GM23248 (cell line): Measurements from ENCODE around the gene SLC24A4.

Source experiments
- EZH2 ChIP-seq: fragments of 200-600 bp; sonication (generic); IDR thresholded peaks from 2 replicates; pipeline ENCODE4 v1.6.1; 2018; ENCODE audit warnings: antibody characterized with exemption, mild to moderate bottlenecking; ENCODE audit not compliant: insufficient read depth, poor library complexity, severe bottlenecking
- EZH2phosphoT487 ChIP-seq: fragments of 200-600 bp; sonication (generic); IDR thresholded peaks from 2 replicates; pipeline ENCODE4 v1.6.1; 2018; ENCODE audit warnings: antibody characterized with exemption, moderate library complexity, mild to moderate bottlenecking, low read depth; ENCODE audit not compliant: insufficient read depth

- TF ChIP-seq EZH2 (no peak), EZH2phosphoT487 (no peak)
These were observed 138.9 kb downstream of the SLC24A4 start for GRCh38 chr14:92461891-92462290.
